SK-N-SH (cell line): ENCODE measurements around the gene ISLR. TPM values are rescaled to one million over a fixed set of nuclear protein-coding genes. Genes with fewer than 3 reads are reported as not detected.

ENCODE experiments used
- CTCF ChIA-PET: fragments of 300-600, 350-600 bp; formaldehyde crosslinking; extraction: SDS; loops from one replicate; lab custom pipeline; 2021; lab: Yijun Ruan, JAX
- POLR2A ChIA-PET: fragments of 350-600 bp; sonication (Branson Sonifier 250); formaldehyde crosslinking; extraction: SDS; loops from one replicate; lab custom pipeline; 2020; ENCODE audit warnings: antibody characterized with exemption, inconsistent platforms; lab: Yijun Ruan, JAX
- DNase-seq: peaks from one replicate; pipeline ENCODE4 v3.0.0; 2012
- H2AFZ ChIP-seq: fragments of 200-600 bp; sonication (generic); 2 replicates; pipeline ENCODE4 v1.8.1; 2016; ENCODE audit warnings: antibody characterized with exemption, mild to moderate bottlenecking, low read depth
- H3F3A ChIP-seq: fragments of 200-600 bp; sonication (generic); replicated peaks from 2 replicates; pipeline ENCODE3; 2016; ENCODE audit warnings: antibody characterized with exemption, mild to moderate bottlenecking; ENCODE audit not compliant: insufficient read depth
- H3K27ac ChIP-seq, 2 experiments: fragments of 200-500 bp in 1 of 2; fragments of 200-600 bp in 1 of 2; sonication (Bioruptor generic) in 1 of 2; sonication (generic), shearing (Covaris generic) in 1 of 2; 2 replicates each; pipeline versions ENCODE4 v1.5.1 to v1.6.1; 2014 to 2016; ENCODE audit warnings: low read depth in 2 of 2, inconsistent platforms in 1 of 2, low read length in 1 of 2, mild to moderate bottlenecking in 1 of 2, mixed read lengths in 1 of 2
- H3K27me3 ChIP-seq: fragments of 200-600 bp; sonication (generic), shearing (Covaris generic); 2 replicates; pipeline ENCODE4 v1.6.1; 2016; ENCODE audit warnings: mixed run types; ENCODE audit not compliant: insufficient read depth
- H3K36me3 ChIP-seq, 2 experiments: fragments of 200-500 bp in 1 of 2; fragments of 200-600 bp in 1 of 2; sonication (Bioruptor generic) in 1 of 2; sonication (generic) in 1 of 2; replicated peaks in 1 of 2; 2 replicates each; pipeline versions ENCODE3 to v1.5.1; 2014 to 2016; ENCODE audit warnings: low read length in 1 of 2, mild to moderate bottlenecking in 1 of 2; ENCODE audit not compliant: insufficient read depth in 2 of 2, control insufficient read depth in 1 of 2
- H3K4me1 ChIP-seq, 2 experiments: fragments of 200-500 bp in 1 of 2; fragments of 200-600 bp in 1 of 2; sonication (Bioruptor generic) in 1 of 2; sonication (generic), shearing (Covaris generic) in 1 of 2; 2 replicates each; pipeline versions ENCODE4 v1.5.1 to v1.6.1; 2014 to 2016; ENCODE audit warnings: low read depth in 1 of 2, low read length in 1 of 2, mixed run types in 1 of 2; ENCODE audit not compliant: insufficient read depth in 2 of 2, control insufficient read depth in 1 of 2
- H3K4me2 ChIP-seq: fragments of 200-600 bp; sonication (generic), shearing (Covaris generic); 2 replicates; pipeline ENCODE4 v1.6.1; 2017; ENCODE audit warnings: mixed run types
- H3K4me3 ChIP-seq, 2 experiments: fragments of 200-500 bp in 1 of 2; fragments of 200-600 bp in 1 of 2; sonication (Bioruptor generic) in 1 of 2; sonication (generic), shearing (Covaris generic) in 1 of 2; 2 replicates each; pipeline versions ENCODE4 v1.5.1 to v1.8.1; 2014 to 2016; ENCODE audit warnings: low read depth in 2 of 2, inconsistent platforms in 1 of 2, low read length in 1 of 2, mild to moderate bottlenecking in 1 of 2, mixed read lengths in 1 of 2, moderate library complexity in 1 of 2
- H3K79me2 ChIP-seq: fragments of 200-600 bp; sonication (generic); 2 replicates; pipeline ENCODE4 v1.8.1; 2017; ENCODE audit warnings: mild to moderate bottlenecking; ENCODE audit not compliant: insufficient read depth
- H3K9ac ChIP-seq: fragments of 200-600 bp; sonication (generic); 2 replicates; pipeline ENCODE4 v1.6.1; 2017; ENCODE audit warnings: mixed run types
- H3K9me2 ChIP-seq: fragments of 200-600 bp; sonication (generic); 2 replicates; pipeline ENCODE4 v1.6.1; 2017; ENCODE audit warnings: mixed run types
- H3K9me3 ChIP-seq: fragments of 200-600 bp; sonication (generic); 2 replicates; pipeline ENCODE4 v1.6.1; 2017; ENCODE audit warnings: mixed run types, mild to moderate bottlenecking, moderate library complexity
- H4K20me1 ChIP-seq: fragments of 200-600 bp; sonication (generic); 2 replicates; pipeline ENCODE4 v1.6.1; 2017; ENCODE audit warnings: mild to moderate bottlenecking, mixed run types; ENCODE audit not compliant: insufficient read depth
- CHD2 ChIP-seq: fragments of 150-350 bp; IDR thresholded peaks from 2 replicates; pipeline ENCODE4 v1.6.1; 2018; ENCODE audit warnings: low read length; ENCODE audit not compliant: partially characterized antibody
- ELF1 ChIP-seq: IDR thresholded peaks from 2 replicates; pipeline ENCODE4 v1.4.0; 2012
- EP300 ChIP-seq, 2 experiments: IDR thresholded peaks; 2 replicates each; pipeline versions ENCODE4 v1.4.0 to v1.6.1; 2012; ENCODE audit warnings: borderline replicate concordance in 1 of 2, low read depth in 1 of 2, low read length in 1 of 2
- EZH2phosphoT487 ChIP-seq: fragments of 200-600 bp; sonication (generic); IDR thresholded peaks from 2 replicates; pipeline ENCODE4 v1.6.1; 2017; ENCODE audit warnings: low read depth, mixed run types, mild to moderate bottlenecking, antibody characterized with exemption, moderate library complexity, borderline replicate concordance
- FOXJ3 ChIP-seq: sonication (generic); formaldehyde crosslinking; IDR thresholded peaks from 2 replicates; pipeline ENCODE4 v1.5.1; 2020; ENCODE audit warnings: mild to moderate bottlenecking, missing genetic modification reagents
- FOXM1 ChIP-seq: IDR thresholded peaks from 2 replicates; pipeline ENCODE4 v1.4.0; 2012; ENCODE audit warnings: low read depth, mild to moderate bottlenecking
- GATA2 ChIP-seq: sonication (generic); formaldehyde crosslinking; IDR thresholded peaks from 2 replicates; pipeline ENCODE4 v1.5.0; 2020; ENCODE audit warnings: mild to moderate bottlenecking, missing genetic modification reagents
- IRF3 ChIP-seq: fragments of 150-350 bp; IDR thresholded peaks from 2 replicates; pipeline ENCODE4 v1.6.1; 2016; ENCODE audit warnings: mild to moderate bottlenecking, low read depth, low read length
- MAX ChIP-seq: IDR thresholded peaks from 2 replicates; pipeline ENCODE4 v1.4.0; 2012; ENCODE audit warnings: low read depth
- MEF2A ChIP-seq: IDR thresholded peaks from 2 replicates; pipeline ENCODE4 v1.4.0; 2012; ENCODE audit warnings: low read depth, borderline replicate concordance
- MXI1 ChIP-seq: IDR thresholded peaks from 2 replicates; pipeline ENCODE4 v1.6.1; 2012; ENCODE audit warnings: mild to moderate bottlenecking, low read depth, low read length, improper control_type of control experiment
- NFIC ChIP-seq: IDR thresholded peaks from 2 replicates; pipeline ENCODE4 v1.4.0; 2012; ENCODE audit warnings: borderline replicate concordance
- RAD21 ChIP-seq: IDR thresholded peaks from 2 replicates; pipeline ENCODE4 v1.6.1; 2012; ENCODE audit warnings: mild to moderate bottlenecking, low read length
- RFX5 ChIP-seq: IDR thresholded peaks from 2 replicates; pipeline ENCODE4 v1.6.1; 2012; ENCODE audit warnings: mild to moderate bottlenecking, improper control_type of control experiment, low read length
- SMC3 ChIP-seq: IDR thresholded peaks from 2 replicates; pipeline ENCODE4 v1.6.1; 2012; ENCODE audit warnings: low read depth, low read length, improper control_type of control experiment
- TAF1 ChIP-seq: IDR thresholded peaks from 2 replicates; pipeline ENCODE4 v1.6.1; 2012; ENCODE audit warnings: low read depth, mild to moderate bottlenecking, low read length, moderate library complexity, borderline replicate concordance
- TCF12 ChIP-seq: IDR thresholded peaks from 2 replicates; pipeline ENCODE4 v1.4.0; 2012
- YY1 ChIP-seq: IDR thresholded peaks from 2 replicates; pipeline ENCODE4 v1.4.0; 2012; ENCODE audit warnings: low read depth, mild to moderate bottlenecking
- WGBS: methylation state at CpG from one replicate; pipeline ENCODE4 v1.1.6; 2017; ENCODE audit warnings: low lambda C conversion rate; 5-methylcytosine and 5-hydroxymethylcytosine counted together
- polyA plus RNA-seq, 3 experiments: library from polyadenylated mRNA; depleted of rRNA; stranded (reverse); fragments of >200 nt; gene quantifications; 2 replicates each; pipeline ENCODE4 v1.2.3, GENCODE V29; 2012
- TF ChIP-seq, protein P1 (sequence below): fragments of 200-600 bp; sonication (generic); IDR thresholded peaks from 2 replicates; pipeline ENCODE4 v1.6.1; 2017; ENCODE audit warnings: antibody characterized with exemption, mild to moderate bottlenecking, moderate library complexity
- TF ChIP-seq, protein P2 (sequence below): IDR thresholded peaks from 2 replicates; pipeline ENCODE4; 2012
- TF ChIP-seq, protein P3 (sequence below): IDR thresholded peaks from 2 replicates; pipeline ENCODE4 v1.4.0; 2012; ENCODE audit warnings: low read depth, borderline replicate concordance

The ISLR gene
- polyA plus RNA-seq, 1 of the 3 experiments (the other 2 are of a cell fraction): 7.3 TPM

- peak overlapping the region in 1 of 2 experiments; percentile 61; a peak in 1 of 4 replicates for H3K27ac ChIP-seq
- TF ChIP-seq RAD21: no peak
- no peak for TF ChIP-seq GATA2 (CRISPR knock-in tag)
- TF ChIP-seq MXI1: no peak
- TF ChIP-seq TAF1: no peak
- no peak for TF ChIP-seq MEF2A
- no peak for TF ChIP-seq EZH2phosphoT487
- TF ChIP-seq FOXJ3 (CRISPR knock-in tag): no peak
- no peak overlapping the region for H3K4me3 ChIP-seq
- H3K4me2 ChIP-seq: no peak overlapping the region
- H2AFZ ChIP-seq: no peak overlapping the region
- H3K9me3 ChIP-seq: no peaks in the 10 kb centered on the region
- H3F3A ChIP-seq: peaks cover 34% of the 10 kb centered on the region
- DNase-seq: no peak
- H3K27me3 ChIP-seq: no peaks in the 10 kb centered on the region
- ChIA-PET POLR2A (no interaction called here), CTCF (interaction anchor here (1.2 to 2.7 kb wide), 4 partner anchors 9 to 100 kb away, joined by 3 to 11 read pairs (median 4); no protein-coding TSS in a partner anchor)
- H3K36me3 ChIP-seq: no peaks in the 10 kb centered on the region
- H3K4me1 ChIP-seq: peaks cover 40 to 67% of the 10 kb centered on the region in 2 experiments
- H4K20me1 ChIP-seq: no peaks in the 10 kb centered on the region
- 89% methylated on average over 15 of the region's 16 CpGs for WGBS
- H3K9ac ChIP-seq: no peak overlapping the region
- no peaks in the 10 kb centered on the region for H3K79me2 ChIP-seq
- no peaks in the 10 kb centered on the region for H3K9me2 ChIP-seq
These were observed 34.3 kb downstream of the ISLR start for GRCh38 chr15:74207652-74208440.

DNA sequence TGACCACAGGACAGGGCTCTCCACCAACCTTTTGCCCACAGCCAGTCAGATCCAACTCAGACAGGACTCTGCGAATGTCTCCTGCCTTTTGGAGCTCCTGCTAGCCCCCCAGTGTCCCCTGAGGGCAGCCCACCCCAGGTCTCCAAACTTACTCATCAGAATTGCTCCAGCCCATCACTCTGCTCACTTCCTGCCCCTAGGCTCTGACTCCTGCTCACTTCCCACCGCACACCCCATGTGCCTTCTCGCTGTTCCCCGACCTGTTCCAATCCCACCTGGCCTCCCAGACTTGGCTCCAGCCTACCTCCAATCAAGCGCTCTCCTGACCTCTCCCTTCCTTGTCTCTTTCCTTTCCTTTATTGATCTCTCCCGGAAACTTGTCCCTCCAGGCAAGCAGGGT is 35.0 kb downstream of the ISLR start:
- no peaks in the 10 kb centered on the region for H3K36me3 ChIP-seq
- peak overlapping the region; percentile 17 for H3K4me2 ChIP-seq
- no peaks in the 10 kb centered on the region for H4K20me1 ChIP-seq
- POLR2A ChIA-PET: no interaction called here
- CTCF ChIA-PET: interaction anchor here (0.7 to 1.4 kb wide), 4 partner anchors 10 to 99 kb away, joined by 3 to 6 read pairs (median 4); no protein-coding TSS in a partner anchor
- WGBS: 91% methylated on average over 6 of the region's 6 CpGs
- TF ChIP-seq EP300 (IDR thresholded peaks at IDR 0.05; ENCODE audit: borderline replicate concordance in 1 of 2, low read depth in 1 of 2, low read length in 1 of 2) (no peak), NFIC (no peak), IRF3 (no peak), YY1 (no peak), SMC3 (no peak), CHD2 (no peak), FOXM1 (no peak), FOXJ3 (CRISPR knock-in tag) (no peak), MEF2A (no peak), TCF12 (no peak), TAF1 (no peak), RFX5 (no peak), MAX (no peak), GATA2 (CRISPR knock-in tag) (no peak), ELF1 (no peak)
- TF ChIP-seq, protein P1, sequence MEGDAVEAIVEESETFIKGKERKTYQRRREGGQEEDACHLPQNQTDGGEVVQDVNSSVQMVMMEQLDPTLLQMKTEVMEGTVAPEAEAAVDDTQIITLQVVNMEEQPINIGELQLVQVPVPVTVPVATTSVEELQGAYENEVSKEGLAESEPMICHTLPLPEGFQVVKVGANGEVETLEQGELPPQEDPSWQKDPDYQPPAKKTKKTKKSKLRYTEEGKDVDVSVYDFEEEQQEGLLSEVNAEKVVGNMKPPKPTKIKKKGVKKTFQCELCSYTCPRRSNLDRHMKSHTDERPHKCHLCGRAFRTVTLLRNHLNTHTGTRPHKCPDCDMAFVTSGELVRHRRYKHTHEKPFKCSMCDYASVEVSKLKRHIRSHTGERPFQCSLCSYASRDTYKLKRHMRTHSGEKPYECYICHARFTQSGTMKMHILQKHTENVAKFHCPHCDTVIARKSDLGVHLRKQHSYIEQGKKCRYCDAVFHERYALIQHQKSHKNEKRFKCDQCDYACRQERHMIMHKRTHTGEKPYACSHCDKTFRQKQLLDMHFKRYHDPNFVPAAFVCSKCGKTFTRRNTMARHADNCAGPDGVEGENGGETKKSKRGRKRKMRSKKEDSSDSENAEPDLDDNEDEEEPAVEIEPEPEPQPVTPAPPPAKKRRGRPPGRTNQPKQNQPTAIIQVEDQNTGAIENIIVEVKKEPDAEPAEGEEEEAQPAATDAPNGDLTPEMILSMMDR: no peak
- TF ChIP-seq, protein P2, sequence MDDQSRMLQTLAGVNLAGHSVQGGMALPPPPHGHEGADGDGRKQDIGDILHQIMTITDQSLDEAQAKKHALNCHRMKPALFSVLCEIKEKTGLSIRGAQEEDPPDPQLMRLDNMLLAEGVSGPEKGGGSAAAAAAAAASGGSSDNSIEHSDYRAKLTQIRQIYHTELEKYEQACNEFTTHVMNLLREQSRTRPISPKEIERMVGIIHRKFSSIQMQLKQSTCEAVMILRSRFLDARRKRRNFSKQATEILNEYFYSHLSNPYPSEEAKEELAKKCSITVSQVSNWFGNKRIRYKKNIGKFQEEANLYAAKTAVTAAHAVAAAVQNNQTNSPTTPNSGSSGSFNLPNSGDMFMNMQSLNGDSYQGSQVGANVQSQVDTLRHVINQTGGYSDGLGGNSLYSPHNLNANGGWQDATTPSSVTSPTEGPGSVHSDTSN: no peak
- TF ChIP-seq, protein P3, sequence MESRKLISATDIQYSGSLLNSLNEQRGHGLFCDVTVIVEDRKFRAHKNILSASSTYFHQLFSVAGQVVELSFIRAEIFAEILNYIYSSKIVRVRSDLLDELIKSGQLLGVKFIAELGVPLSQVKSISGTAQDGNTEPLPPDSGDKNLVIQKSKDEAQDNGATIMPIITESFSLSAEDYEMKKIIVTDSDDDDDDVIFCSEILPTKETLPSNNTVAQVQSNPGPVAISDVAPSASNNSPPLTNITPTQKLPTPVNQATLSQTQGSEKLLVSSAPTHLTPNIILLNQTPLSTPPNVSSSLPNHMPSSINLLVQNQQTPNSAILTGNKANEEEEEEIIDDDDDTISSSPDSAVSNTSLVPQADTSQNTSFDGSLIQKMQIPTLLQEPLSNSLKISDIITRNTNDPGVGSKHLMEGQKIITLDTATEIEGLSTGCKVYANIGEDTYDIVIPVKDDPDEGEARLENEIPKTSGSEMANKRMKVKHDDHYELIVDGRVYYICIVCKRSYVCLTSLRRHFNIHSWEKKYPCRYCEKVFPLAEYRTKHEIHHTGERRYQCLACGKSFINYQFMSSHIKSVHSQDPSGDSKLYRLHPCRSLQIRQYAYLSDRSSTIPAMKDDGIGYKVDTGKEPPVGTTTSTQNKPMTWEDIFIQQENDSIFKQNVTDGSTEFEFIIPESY: no peak
- H3K27ac ChIP-seq: peak overlapping the region; percentile 61 to 82
- H3K9ac ChIP-seq: no peak overlapping the region
- no peaks in the 10 kb centered on the region for H3K9me2 ChIP-seq
- H3K4me1 ChIP-seq: peaks cover 35 to 61% of the 10 kb centered on the region in 2 experiments
- DNase-seq: no peak
- no peaks in the 10 kb centered on the region for H3K27me3 ChIP-seq
- H3K79me2 ChIP-seq: no peaks in the 10 kb centered on the region
- peaks cover 27% of the 10 kb centered on the region for H3F3A ChIP-seq
- no peak overlapping the region for H3K4me3 ChIP-seq
- no peaks in the 10 kb centered on the region for H3K9me3 ChIP-seq
- no peak overlapping the region for H2AFZ ChIP-seq
